Calu3 (cell line): Measurements from ENCODE around the gene PRKACG. TPM values are rescaled to one million over a fixed set of nuclear protein-coding genes. Genes with fewer than 3 reads are reported as not detected.

Source experiments
- BruUV-seq: library from RNA; stranded (reverse); fragments of 400-500 nt; replicated peaks from 2 replicates; lab custom pipeline; 2021; lab: Mats Ljungman, UMichigan
- CTCF ChIA-PET: fragments of 300-600 bp; sonication (Branson Sonifier 250); formaldehyde crosslinking; loops from one replicate; lab custom pipeline; 2022; ENCODE audit warnings: antibody characterized with exemption; lab: Charles Lee
- DNase-seq: peaks from one replicate; pipeline ENCODE4 v3.0.0; 2022
- H3K27ac Mint-ChIP-seq: one replicate; pipeline ENCODE4 v1.8.0; 2022; ENCODE audit warnings: mixed read lengths; ENCODE audit not compliant: unreplicated experiment
- H3K27me3 Mint-ChIP-seq: one replicate; pipeline ENCODE4 v1.8.0; 2022; ENCODE audit warnings: mixed read lengths; ENCODE audit not compliant: unreplicated experiment
- H3K36me3 Mint-ChIP-seq: one replicate; pipeline ENCODE4 v1.8.0; 2022; ENCODE audit warnings: mild to moderate bottlenecking, moderate library complexity, mixed read lengths; ENCODE audit not compliant: insufficient read depth, unreplicated experiment
- H3K4me1 Mint-ChIP-seq: one replicate; pipeline ENCODE4 v1.8.0; 2022; ENCODE audit warnings: mild to moderate bottlenecking, low read depth, mixed read lengths; ENCODE audit not compliant: unreplicated experiment
- H3K4me3 Mint-ChIP-seq: one replicate; pipeline ENCODE4 v1.8.0; 2022; ENCODE audit warnings: mild to moderate bottlenecking, low read depth, moderate library complexity, mixed read lengths; ENCODE audit not compliant: unreplicated experiment
- H3K9me3 Mint-ChIP-seq: one replicate; pipeline ENCODE4 v1.8.0; 2022; ENCODE audit warnings: low read depth, mixed read lengths; ENCODE audit not compliant: unreplicated experiment
- intact Hi-C: fragments of 100-400 bp; cut with micrococcal nuclease; formaldehyde crosslinking; loops from one replicate; pipeline ENCODE4 v1.10.0; 2022; ENCODE audit not compliant: unreplicated experiment
- total RNA-seq: library from RNA; stranded (reverse); gene quantifications from 2 replicates; pipeline ENCODE4 v1.2.3, GENCODE V29; 2022
- TF ChIP-seq, protein P1 (sequence below): fragments of 200-600 bp; IDR thresholded peaks from one replicate; pipeline ENCODE4 v1.8.0; 2022; ENCODE audit warnings: antibody characterized with exemption; ENCODE audit not compliant: unreplicated experiment

Gene PRKACG
- total RNA-seq, 1 experiment from 2014 or later = not detected

- no TSS peak for BruUV-seq
- Mint-ChIP-seq H3K9me3 (no peaks in the 10 kb centered on the region), H3K4me3 (no peak overlapping the region), H3K4me1 (no peaks in the 10 kb centered on the region), H3K27me3 (no peaks in the 10 kb centered on the region), H3K27ac (no peak overlapping the region), H3K36me3 (no peaks in the 10 kb centered on the region)
- TF ChIP-seq, protein P1, sequence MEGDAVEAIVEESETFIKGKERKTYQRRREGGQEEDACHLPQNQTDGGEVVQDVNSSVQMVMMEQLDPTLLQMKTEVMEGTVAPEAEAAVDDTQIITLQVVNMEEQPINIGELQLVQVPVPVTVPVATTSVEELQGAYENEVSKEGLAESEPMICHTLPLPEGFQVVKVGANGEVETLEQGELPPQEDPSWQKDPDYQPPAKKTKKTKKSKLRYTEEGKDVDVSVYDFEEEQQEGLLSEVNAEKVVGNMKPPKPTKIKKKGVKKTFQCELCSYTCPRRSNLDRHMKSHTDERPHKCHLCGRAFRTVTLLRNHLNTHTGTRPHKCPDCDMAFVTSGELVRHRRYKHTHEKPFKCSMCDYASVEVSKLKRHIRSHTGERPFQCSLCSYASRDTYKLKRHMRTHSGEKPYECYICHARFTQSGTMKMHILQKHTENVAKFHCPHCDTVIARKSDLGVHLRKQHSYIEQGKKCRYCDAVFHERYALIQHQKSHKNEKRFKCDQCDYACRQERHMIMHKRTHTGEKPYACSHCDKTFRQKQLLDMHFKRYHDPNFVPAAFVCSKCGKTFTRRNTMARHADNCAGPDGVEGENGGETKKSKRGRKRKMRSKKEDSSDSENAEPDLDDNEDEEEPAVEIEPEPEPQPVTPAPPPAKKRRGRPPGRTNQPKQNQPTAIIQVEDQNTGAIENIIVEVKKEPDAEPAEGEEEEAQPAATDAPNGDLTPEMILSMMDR = no peak
- CTCF ChIA-PET = no interaction called here
- no peak for DNase-seq
- intact Hi-C loops = no loop called here
Observed at GRCh38 chr9:68981789-68982188, 32.1 kb downstream of the PRKACG start.

GRCh38 chr9:68980341-68980914, 33.5 kb downstream of the PRKACG start:
- H3K4me3 Mint-ChIP-seq = no peak overlapping the region
- no peaks in the 10 kb centered on the region for H3K9me3 Mint-ChIP-seq
- intact Hi-C loops = no loop called here
- no peaks in the 10 kb centered on the region for H3K27me3 Mint-ChIP-seq
- TF ChIP-seq, protein P1 = no peak
- CTCF ChIA-PET = interaction anchor here (1.0 kb wide), 1 partner anchor 15 kb away, joined by 3 read pairs; no protein-coding TSS in a partner anchor
- H3K36me3 Mint-ChIP-seq = no peaks in the 10 kb centered on the region
- no TSS peak for BruUV-seq
- H3K4me1 Mint-ChIP-seq = no peaks in the 10 kb centered on the region
- no peak overlapping the region for H3K27ac Mint-ChIP-seq
- DNase-seq = no peak

DNA sequence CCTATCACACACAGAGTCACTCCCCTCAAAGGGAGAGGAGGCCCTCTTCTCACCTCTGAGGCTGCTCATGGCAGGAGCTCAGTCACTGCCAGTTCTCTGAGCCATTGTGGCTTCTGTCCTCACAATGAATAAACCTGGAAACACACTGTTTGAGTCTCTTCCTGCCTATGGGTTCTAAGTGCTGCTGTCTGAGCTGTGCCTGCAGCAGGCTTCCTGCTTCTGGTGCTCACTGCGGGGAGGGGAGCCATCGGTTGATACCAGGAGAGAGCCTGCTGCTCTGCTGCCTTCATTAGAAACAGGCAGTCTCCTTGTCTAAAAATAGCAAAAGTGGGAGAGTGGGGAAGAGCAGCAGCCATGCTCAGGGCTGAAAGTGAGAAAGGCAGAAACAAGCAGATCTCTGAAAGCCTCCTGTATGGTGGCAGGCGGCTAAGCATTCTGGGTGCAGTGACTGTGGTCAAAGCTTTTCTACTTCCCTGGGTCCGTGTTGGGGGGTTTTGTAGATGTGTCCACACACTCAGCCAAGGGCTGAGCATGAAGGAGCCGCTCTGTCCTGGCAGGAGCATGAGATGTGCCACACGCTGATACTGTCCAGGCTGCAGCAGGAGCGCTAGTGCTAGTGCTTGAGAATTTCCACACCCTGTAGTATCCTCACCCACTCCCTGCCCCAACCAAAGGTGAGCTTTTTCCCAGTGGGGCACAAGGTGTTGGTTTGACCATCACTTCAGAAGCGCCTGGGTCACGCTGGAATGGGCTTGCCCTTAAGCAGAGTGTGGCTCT, 34.2 kb downstream of the PRKACG start:
- Mint-ChIP-seq H3K4me3 (no peak overlapping the region), H3K4me1 (no peaks in the 10 kb centered on the region), H3K27me3 (no peaks in the 10 kb centered on the region), H3K9me3 (no peaks in the 10 kb centered on the region), H3K36me3 (no peaks in the 10 kb centered on the region), H3K27ac (no peak overlapping the region)
- TF ChIP-seq, protein P1 = no peak
- intact Hi-C loops = no loop called here
- BruUV-seq = no TSS peak
- DNase-seq = no peak
- CTCF ChIA-PET = no interaction called here

DNA sequence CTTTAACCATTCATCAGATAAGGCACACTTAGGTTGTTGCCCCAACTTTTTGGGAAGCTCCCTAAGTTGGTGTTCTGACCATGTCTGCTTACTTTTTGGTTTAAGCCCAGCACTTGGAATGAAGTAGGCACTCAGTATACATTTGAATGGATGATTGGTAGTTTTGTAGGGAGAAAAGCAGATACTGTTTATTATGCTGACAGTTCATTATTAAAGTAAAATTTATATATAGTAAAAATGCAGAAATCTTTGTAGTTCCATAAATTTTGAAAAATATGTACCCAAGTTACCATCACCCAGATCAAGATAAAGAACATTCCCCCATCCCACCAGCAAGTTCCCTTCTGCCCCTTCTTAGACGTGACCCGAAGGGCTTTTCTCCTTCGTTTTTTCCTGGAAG, 35.4 kb downstream of the PRKACG start:
- Mint-ChIP-seq H3K27ac (no peak overlapping the region), H3K4me3 (no peak overlapping the region), H3K27me3 (no peaks in the 10 kb centered on the region), H3K36me3 (no peaks in the 10 kb centered on the region), H3K9me3 (no peaks in the 10 kb centered on the region), H3K4me1 (no peaks in the 10 kb centered on the region)
- DNase-seq = no peak
- intact Hi-C loops = no loop called here
- TF ChIP-seq, protein P1 = no peak
- no TSS peak for BruUV-seq
- CTCF ChIA-PET = no interaction called here
